Suppressor macrophage treated with lipopolysaccharide for 4 hours (primary cell): ENCODE results near the gene CCDC63.

Source experiments
- DNase-seq: peaks from one replicate; pipeline ENCODE4 v3.0.0-alpha.2; 2020

The CCDC63 gene

DNA sequence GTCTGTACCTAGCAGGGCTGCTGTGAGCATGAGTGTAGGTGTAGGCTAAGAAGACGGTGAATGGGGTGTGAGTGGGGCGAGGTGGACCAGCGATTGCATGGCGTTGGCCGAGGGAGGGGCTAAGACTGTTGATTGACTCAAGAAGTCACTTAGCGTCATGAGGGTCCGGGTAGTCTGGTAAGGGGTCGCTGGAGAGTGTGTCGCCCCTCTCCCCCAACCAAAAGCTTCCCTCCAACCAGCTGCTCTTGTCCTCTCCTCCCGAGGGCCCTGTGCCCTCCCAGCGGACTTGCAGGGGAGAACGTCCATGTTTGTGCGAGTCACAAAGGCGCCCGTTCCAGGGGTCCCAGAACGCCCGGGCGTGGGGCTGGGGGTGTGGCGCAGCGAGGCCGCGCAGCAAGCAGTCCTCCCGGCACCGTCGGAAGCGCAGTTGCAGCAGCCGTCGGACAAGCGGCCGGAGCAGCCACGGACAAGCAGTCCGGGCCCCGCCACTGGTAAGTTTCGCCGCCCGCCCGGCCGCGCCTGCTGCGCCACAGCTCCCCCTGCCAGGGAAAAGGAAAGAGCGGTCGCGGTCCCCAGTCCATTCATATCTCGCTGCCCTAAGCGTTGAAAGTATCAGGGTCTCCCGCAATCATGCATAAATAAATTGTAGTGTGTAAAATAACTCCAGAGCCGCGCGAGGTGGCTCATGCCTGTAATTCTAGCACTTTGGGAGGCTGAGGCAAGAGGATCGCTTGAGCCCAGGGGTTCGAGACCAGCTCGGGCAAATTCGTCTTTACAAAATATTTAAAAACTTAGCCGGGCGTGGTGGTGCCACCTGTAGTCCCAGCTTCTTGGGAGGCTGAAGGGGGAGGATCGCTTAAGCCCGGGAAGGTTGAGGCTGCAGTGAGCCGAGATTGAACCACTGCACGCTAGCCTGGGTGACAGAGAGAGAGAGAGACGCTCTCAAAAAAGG is at the start of gene CCDC63:
TSS of gene CCDC63 (plus strand) at position 373 of the 952 bp plus-strand sequence. CDS start 5,968 bp downstream, outside the sequence.
- DNase-seq, result peak; percentile 71

DNA sequence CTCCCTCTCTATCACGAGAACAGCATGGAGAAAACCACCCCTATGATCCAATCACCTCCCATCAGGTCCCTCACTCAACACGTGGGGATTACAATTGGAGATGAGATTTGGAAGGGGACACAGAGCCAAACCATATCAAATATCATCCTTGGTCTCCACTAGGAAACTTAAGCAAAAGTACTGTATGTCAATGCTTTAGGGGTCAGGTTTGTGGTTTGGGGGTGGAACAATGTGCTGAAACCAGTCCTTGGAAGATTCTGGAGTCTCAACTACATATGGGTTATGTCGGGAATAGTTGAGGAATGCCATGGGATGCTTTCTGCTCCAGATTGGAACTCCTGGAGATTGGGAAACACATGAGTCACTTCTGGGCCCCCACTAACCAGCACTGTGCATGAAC is 48.3 kb upstream of the CCDC63 start:
- no peak for DNase-seq

GRCh38 chr12:110802489-110802888 is 44.3 kb upstream of the CCDC63 start:
- DNase-seq, result no peak

GRCh38 chr12:110804406-110804805 is 42.4 kb upstream of the CCDC63 start:
- DNase-seq, result no peak

DNA sequence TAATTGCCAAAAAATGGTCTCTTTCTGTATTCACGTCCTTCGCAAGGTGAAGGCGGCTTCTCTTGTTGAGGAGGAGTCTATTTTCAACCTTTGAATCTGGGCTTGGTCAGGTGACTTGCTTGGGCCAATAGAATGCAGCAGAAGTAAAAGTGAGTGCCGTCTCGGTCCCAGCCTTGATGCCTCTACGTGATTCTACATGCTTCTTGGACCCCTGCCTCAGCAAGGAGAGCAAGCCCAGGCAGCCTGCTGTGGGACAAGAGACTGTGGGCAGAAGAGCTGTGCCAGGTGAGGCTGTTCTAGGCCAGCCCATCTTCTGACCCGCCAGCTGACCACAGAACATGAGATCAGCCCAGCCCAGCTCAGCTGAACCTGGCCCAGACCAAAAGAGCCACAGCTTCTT is 39.1 kb upstream of the CCDC63 start:
- no peak for DNase-seq

DNA sequence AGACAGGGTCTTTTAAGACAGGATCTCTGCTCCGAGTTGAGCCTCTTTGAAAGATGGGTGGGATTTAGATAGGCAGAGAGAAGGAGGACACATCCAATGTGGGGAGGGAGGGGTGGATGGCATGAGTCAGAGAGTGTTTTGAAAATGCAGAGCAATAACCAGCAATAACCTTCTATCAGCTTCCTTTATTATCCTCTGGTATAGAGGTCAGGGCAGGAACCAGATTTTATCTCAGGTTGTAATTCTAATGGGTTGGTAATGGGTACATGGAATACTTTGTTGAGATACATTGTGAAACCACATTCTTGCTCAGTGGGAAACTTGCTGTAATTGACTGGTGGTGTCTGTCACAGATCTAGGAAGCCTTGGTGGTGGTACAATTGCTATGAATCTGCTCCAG is 37.6 kb upstream of the CCDC63 start:
- DNase-seq, result no peak

- no peak for DNase-seq
Observed at GRCh38 chr12:110811972-110812371, 34.8 kb upstream of the CCDC63 start.

- no peak for DNase-seq
Observed at GRCh38 chr12:110813285-110813684, 33.5 kb upstream of the CCDC63 start.

GRCh38 chr12:110813756-110814155 is 33.0 kb upstream of the CCDC63 start:
- DNase-seq, result no peak

GRCh38 chr12:110816248-110816647 is 30.5 kb upstream of the CCDC63 start:
- no peak for DNase-seq

DNA sequence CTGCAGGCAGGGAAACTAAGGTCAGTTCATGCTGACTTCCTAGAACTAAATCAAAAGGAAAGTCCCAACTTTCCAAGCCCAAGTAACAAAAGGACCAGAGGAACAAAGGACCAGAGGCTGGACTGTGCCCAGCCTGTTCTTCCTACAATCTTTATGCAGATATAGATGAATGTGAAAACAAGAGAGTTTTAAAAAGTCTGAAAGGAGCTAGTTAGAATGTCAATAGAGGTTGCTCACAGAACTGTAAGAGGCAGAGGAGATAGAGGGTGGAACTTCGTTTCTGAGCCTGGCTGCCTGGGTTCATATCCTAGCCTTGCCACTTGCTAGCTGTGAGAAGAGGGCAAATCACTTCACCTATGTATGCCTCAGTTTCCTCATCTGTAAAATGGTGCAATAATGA is 30.0 kb upstream of the CCDC63 start:
- DNase-seq, result no peak

- DNase-seq, result no peak
Observed at GRCh38 chr12:110818511-110818910, 28.3 kb upstream of the CCDC63 start.

- no peak for DNase-seq
Observed at GRCh38 chr12:110819150-110819549, 27.6 kb upstream of the CCDC63 start.

DNA sequence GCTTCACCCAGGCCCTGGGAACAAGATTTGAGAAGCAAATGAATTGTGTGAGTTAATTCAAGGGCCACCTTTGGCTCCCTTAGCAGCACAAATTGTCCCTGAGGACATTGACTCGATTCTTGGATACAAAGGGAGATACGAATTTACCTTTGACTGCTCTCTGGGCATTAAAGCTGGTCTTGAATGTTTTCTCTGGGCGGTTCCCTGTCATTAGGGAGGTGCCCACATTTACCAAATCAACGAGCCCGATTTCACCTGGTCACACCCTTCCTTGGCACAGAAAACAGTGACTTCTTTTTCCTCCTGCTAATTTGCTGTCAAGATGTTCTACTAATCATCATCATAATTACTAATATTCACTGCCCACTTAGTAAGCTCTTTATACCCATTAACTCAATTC is 27.1 kb upstream of the CCDC63 start:
- no peak for DNase-seq

DNA sequence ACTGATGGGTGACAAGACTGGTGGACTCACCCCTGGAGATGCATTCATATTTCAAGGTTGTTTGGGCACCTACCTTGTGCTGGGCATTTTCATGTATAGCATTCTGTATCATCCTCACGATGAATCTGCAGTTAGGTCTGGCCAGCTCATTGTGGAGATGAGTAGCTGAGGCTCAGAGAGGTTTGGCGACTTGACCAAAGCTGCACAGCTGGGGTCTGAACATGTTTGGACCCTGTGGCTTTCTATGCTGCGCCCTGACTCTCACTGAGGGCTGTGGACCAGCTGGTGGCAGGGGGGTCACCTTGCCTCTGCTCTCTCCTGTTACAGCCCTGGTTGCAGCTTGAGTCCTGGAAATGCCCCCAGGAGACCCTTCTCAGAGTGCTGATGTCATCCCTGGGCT is 24.9 kb upstream of the CCDC63 start:
- no peak for DNase-seq

- no peak for DNase-seq
Observed at GRCh38 chr12:110822821-110823415, 23.9 kb upstream of the CCDC63 start.

DNA sequence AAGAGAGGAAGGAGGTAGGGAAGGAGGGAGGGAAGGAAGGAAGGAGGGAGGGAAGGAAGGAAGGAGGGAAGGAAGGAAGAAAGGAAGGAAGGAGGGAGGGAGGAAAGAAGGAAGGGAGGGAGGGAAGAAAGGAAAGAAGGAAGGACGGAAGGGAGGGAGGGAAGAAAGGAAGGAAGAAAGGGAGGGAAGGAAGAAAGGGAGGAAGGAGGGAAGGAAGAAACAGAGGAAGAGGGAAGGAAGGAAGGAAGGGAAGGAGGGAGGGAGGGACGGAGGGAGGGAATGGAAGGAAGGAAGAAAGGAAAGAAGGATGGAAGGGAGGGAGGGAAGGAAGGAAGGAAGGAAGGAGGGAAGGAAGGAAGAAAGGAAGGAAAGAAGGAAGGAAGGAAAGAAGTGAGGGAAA is 22.4 kb upstream of the CCDC63 start:
- DNase-seq, result no peak

DNA sequence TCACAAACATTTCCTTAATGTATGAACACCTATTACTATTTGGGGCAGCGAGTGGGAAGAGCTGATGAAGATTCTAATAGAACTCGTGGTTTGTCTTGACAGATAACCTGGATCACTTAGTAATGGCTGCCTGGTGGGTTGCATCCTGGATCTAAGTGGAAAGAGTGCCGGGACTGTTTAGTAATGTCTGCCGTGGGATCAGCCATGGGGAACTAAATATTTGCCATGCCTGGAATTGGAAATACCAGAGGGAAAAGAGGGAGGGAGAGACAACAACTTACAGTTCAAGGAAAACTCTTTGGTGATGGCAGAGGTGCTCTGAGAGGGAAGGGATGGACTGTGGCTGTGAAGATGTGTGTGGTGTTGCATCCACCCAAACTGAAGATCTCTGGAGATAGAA is 21.3 kb upstream of the CCDC63 start:
- DNase-seq, result no peak

GRCh38 chr12:110826592-110827200 is 20.1 kb upstream of the CCDC63 start:
- DNase-seq, result peak; percentile 90

GRCh38 chr12:110829308-110829707 is 17.5 kb upstream of the CCDC63 start:
- DNase-seq, result no peak

DNA sequence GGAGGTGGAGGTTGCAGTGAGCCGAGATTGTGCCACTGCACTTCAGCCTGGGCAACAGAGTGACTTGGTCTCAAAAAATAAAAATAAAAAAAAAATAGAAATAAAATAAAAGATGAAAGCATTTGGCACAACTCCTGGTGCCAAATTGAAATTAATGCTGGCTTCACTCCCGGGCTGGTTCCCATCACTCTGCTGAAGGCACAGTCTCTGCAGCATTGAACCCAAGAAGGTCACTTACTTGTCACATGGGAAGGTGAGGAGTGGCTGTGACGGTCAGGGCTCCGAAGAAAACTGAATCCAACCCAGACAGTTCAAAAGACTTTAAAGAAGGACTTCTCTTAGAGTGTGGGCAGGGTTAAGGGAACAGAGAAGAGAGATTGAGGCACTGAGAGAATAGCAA is 10.5 kb upstream of the CCDC63 start:
- DNase-seq, result no peak

DNA sequence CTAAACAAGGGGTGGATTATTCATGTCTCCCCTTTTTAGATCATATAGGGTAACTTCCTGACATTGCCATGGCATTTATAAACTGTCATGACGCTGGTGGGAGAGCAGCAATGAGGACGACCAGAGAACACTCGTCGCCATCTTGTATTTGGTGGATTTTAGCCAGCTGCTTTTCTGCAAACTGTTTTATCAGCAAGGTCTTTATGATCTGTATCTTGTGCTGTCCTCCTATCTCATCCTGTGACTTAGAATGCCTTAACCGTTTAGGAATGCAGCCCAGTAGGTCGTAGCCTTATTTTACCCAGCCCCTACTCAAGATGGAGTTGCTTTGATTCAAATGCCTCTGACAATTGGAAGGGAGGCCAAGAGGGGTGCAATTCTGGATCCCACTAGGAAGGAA is 5.8 kb upstream of the CCDC63 start:
- no peak for DNase-seq

DNA sequence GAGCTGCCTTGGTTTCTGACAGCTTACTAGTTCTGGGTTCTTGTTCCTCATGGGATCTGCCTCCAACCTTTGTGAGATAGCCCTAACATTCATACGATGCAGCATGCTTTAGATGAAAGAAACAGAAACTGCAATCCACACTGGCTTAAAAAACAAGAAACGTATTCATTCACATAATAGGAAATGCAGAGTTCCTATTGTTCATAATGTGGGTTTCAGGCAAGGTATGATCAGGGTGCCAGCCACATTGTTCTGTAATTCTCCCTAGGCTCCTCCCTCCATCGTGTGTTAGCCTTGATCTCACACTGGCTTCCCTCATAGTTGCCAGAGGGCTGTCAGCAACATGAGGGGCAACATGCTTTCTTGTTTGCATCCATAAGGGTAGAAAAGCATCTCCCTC is 2.7 kb upstream of the CCDC63 start:
- DNase-seq, result no peak
